HG03175 (cell line): Measurements from ENCODE around the gene IFI27L1.

Experiments
- ATAC-seq: cut with Tn5 transposase; IDR thresholded peaks from one replicate; pipeline ENCODE4 v1.9.1; 2021; ENCODE audit warnings: mild to moderate bottlenecking, moderate library complexity; ENCODE audit not compliant: unreplicated experiment

Gene IFI27L1

GRCh38 chr14:94113490-94113889, 32.4 kb downstream of the IFI27L1 start:
- no peak for ATAC-seq

- no peak for ATAC-seq
Measured at GRCh38 chr14:94113908-94114588, 32.9 kb downstream of the IFI27L1 start.

- ATAC-seq, result no peak
Measured at GRCh38 chr14:94114589-94115057, 33.5 kb downstream of the IFI27L1 start.

- ATAC-seq, result no peak
Measured at GRCh38 chr14:94115058-94115591, 34.0 kb downstream of the IFI27L1 start.

- ATAC-seq, result no peak
Measured at GRCh38 chr14:94115631-94116030, 34.5 kb downstream of the IFI27L1 start.

GRCh38 chr14:94116701-94117100, 35.6 kb downstream of the IFI27L1 start:
- ATAC-seq, result no peak

GRCh38 chr14:94117856-94118255, 36.7 kb downstream of the IFI27L1 start:
- no peak for ATAC-seq

- ATAC-seq, result no peak
Measured at GRCh38 chr14:94119071-94119470, 38.0 kb downstream of the IFI27L1 start.

- no peak for ATAC-seq
Measured at GRCh38 chr14:94120667-94121340, 39.7 kb downstream of the IFI27L1 start.

- ATAC-seq, result no peak
Measured at GRCh38 chr14:94121485-94121884, 40.4 kb downstream of the IFI27L1 start.

GRCh38 chr14:94122438-94122837, 41.3 kb downstream of the IFI27L1 start:
- ATAC-seq, result no peak

GRCh38 chr14:94123296-94123695, 42.2 kb downstream of the IFI27L1 start:
- no peak for ATAC-seq

- no peak for ATAC-seq
Measured at GRCh38 chr14:94123868-94124267, 42.8 kb downstream of the IFI27L1 start.

- no peak for ATAC-seq
Measured at GRCh38 chr14:94124582-94125377, 43.7 kb downstream of the IFI27L1 start.

GRCh38 chr14:94125659-94126418, 44.7 kb downstream of the IFI27L1 start:
- no peak for ATAC-seq

GRCh38 chr14:94126419-94126677, 45.2 kb downstream of the IFI27L1 start:
- no peak for ATAC-seq

GRCh38 chr14:94126800-94127199, 45.7 kb downstream of the IFI27L1 start:
- no peak for ATAC-seq

- no peak for ATAC-seq
Measured at GRCh38 chr14:94127330-94127729, 46.2 kb downstream of the IFI27L1 start.

- no peak for ATAC-seq
Measured at GRCh38 chr14:94128216-94128839, 47.2 kb downstream of the IFI27L1 start.

GRCh38 chr14:94129111-94129757, 48.1 kb downstream of the IFI27L1 start, which contains the start of gene IFI27L2:
IFI27L2 (minus strand) TSS chr14:94129604; CDS start chr14:94129564, 40 bp downstream.
- peak; percentile 94 for ATAC-seq
